ENCODE data around the gene FBXW5.

DNA sequence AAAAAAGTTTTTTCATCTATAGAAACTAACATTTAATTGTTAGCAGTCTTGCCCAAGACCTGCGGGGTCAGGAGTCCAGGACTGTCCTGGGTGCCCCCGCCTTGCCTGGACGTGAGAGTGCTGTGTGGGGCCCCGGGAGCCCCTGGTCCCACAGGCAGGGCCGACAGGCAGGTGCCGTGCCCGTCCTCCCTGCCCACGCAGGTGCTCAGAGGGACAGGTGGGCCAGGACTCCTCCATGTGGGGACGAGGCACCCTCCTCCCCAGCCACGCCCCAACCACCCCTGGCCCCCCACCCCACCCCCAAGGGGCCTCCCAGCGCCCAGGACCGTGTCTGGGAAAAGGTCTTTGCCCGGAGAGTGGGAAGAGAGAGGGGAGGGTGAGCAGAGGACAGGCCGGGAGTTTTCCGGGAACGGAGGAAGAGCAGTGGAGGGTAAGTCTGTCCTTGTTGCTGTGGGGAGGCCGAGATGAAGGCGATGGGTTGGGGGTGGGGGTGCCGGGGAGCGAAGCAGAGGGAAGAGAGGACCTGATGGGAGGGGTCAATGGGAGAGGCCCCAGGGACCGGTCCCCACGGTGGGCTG is 4.8 kb upstream of the FBXW5 start:
- TF ChIP-seq CTCF (IDR thresholded peaks at IDR 0.05) (no peak), POLR2A (IDR thresholded peaks at IDR 0.05) (no peak), POLR2AphosphoS5 (IDR thresholded peaks at IDR 0.05) (no peak)

Data from suprapubic skin (tissue), 4 donors.